HepG2 (cell line): Measurements from ENCODE around the gene PPP1R1B. TPM values are rescaled to one million over a fixed set of nuclear protein-coding genes. Genes with fewer than 3 reads are reported as not detected.

ENCODE experiments used
- CBX1 ChIP-seq: IDR thresholded peaks from one replicate; pipeline ENCODE4 v1.6.1; 2016; ENCODE audit warnings: antibody characterized with exemption, low read depth
- ETV5 ChIP-seq: IDR thresholded peaks from 2 replicates; pipeline ENCODE4 v1.6.1; 2018; ENCODE audit warnings: missing biosample characterization, missing genetic modification reagents, inconsistent platforms, borderline replicate concordance
- HNRNPLL ChIP-seq: fragments of 200-400 bp; formaldehyde crosslinking; IDR thresholded peaks from 2 replicates; pipeline ENCODE4 v1.6.1; 2017; ENCODE audit warnings: mild to moderate bottlenecking, low read depth, low read length; ENCODE audit not compliant: poor library complexity, severe bottlenecking
- ISL2 ChIP-seq: sonication (generic); formaldehyde crosslinking; IDR thresholded peaks from 2 replicates; pipeline ENCODE4 v1.5.0; 2020; ENCODE audit warnings: missing genetic modification reagents
- KAT2B ChIP-seq: fragments of 150-350 bp; IDR thresholded peaks from 2 replicates; pipeline ENCODE4 v1.6.1; 2014; ENCODE audit warnings: low read depth, low read length, borderline replicate concordance
- MBNL3 ChIP-seq: fragments of 250-450 bp; sonication (Bioruptor Pico); conservative IDR thresholded peaks from 2 replicates; pipeline ENCODE4 v1.8.0; 2022; ENCODE audit warnings: mild to moderate bottlenecking, inconsistent platforms
- MTA1 ChIP-seq: sonication (generic); formaldehyde crosslinking; IDR thresholded peaks from 2 replicates; pipeline ENCODE4 v1.4.0; 2020; ENCODE audit warnings: missing genetic modification reagents, mild to moderate bottlenecking, borderline replicate concordance
- NR2F1 ChIP-seq, 2 experiments: fragments of 450-650 bp in 1 of 2; formaldehyde crosslinking in 1 of 2; IDR thresholded peaks; 2 replicates each; pipeline versions ENCODE4 v1.5.0 to v1.6.1; 2016 to 2020; ENCODE audit warnings: mild to moderate bottlenecking in 1 of 2, missing compliant biosample characterization in 1 of 2, missing genetic modification reagents in 1 of 2, moderate library complexity in 1 of 2
- PHB2 ChIP-seq: fragments of 450-650 bp; IDR thresholded peaks from 2 replicates; pipeline ENCODE4 v1.6.1; 2018; ENCODE audit not compliant: partially characterized antibody
- POLR2A ChIP-seq, 2 experiments: IDR thresholded peaks; 2 replicates each; pipeline ENCODE4 v1.6.1; 2011; ENCODE audit warnings: low read depth in 2 of 2, low read length in 2 of 2, mild to moderate bottlenecking in 1 of 2, moderate library complexity in 1 of 2; ENCODE audit not compliant: insufficient read depth in 1 of 2
- RFX3 ChIP-seq: IDR thresholded peaks from 2 replicates; pipeline ENCODE4 v1.6.1; 2016; ENCODE audit warnings: missing biosample characterization, missing genetic modification reagents
- YEATS4 ChIP-seq: sonication (generic); formaldehyde crosslinking; IDR thresholded peaks from 2 replicates; pipeline ENCODE4 v1.4.0; 2020; ENCODE audit warnings: missing genetic modification reagents, borderline replicate concordance
- ZKSCAN8 ChIP-seq: IDR thresholded peaks from 2 replicates; pipeline ENCODE4 v1.6.1; 2016; ENCODE audit warnings: borderline replicate concordance, missing genetic modification reagents, missing compliant biosample characterization
- ZNF329 ChIP-seq: sonication (generic); formaldehyde crosslinking; IDR thresholded peaks from 2 replicates; pipeline ENCODE4 v1.9.0; 2021; ENCODE audit warnings: low read depth, mild to moderate bottlenecking, missing genetic modification reagents
- ZNF331 ChIP-seq: sonication (generic); formaldehyde crosslinking; IDR thresholded peaks from 2 replicates; pipeline ENCODE4 v1.4.0; 2020; ENCODE audit warnings: missing genetic modification reagents
- ZNF451 ChIP-seq: sonication (generic); formaldehyde crosslinking; IDR thresholded peaks from 2 replicates; pipeline ENCODE4 v1.5.0; 2020; ENCODE audit warnings: mild to moderate bottlenecking, missing genetic modification reagents
- ZNF589 ChIP-seq: sonication (generic); formaldehyde crosslinking; conservative IDR thresholded peaks from 2 replicates; pipeline ENCODE4 v1.8.0; 2022; ENCODE audit warnings: mild to moderate bottlenecking, moderate library complexity, missing genetic modification reagents
- ZNF773 ChIP-seq: sonication (generic); formaldehyde crosslinking; IDR thresholded peaks from 2 replicates; pipeline ENCODE4 v1.4.0; 2020; ENCODE audit warnings: missing genetic modification reagents, borderline replicate concordance
- polyA plus RNA-seq, 8 experiments: library from polyadenylated mRNA; depleted of rRNA in 3 of 8; stranded (reverse) in 7 of 8; unstranded in 1 of 8; fragments of >200 nt; fragmentation: Illumina TruSeq in 4 of 8; extraction: Trizol in 4 of 8; gene quantifications; 2 replicates each; pipeline versions ENCODE4 v1.2.1 to v1.2.3, GENCODE V29; 2011 to 2016; ENCODE audit warnings: low read depth in 4 of 8, missing spikeins in 1 of 8, mixed read lengths in 1 of 8; ENCODE audit not compliant: insufficient read depth in 1 of 8
- total RNA-seq, 5 experiments: library from RNA; depleted of rRNA; stranded (reverse); fragments of >200 nt; fragmentation: Illumina TruSeq; extraction: Trizol; gene quantifications; 2 replicates each; pipeline ENCODE4 v1.2.3, GENCODE V29; 2016; ENCODE audit warnings: low read depth in 1 of 5
- TF ChIP-seq, protein P1 (sequence below), 2 experiments: sonication (generic) in 1 of 2; formaldehyde crosslinking in 1 of 2; IDR thresholded peaks; 2 replicates each; pipeline versions ENCODE4 v1.4.0 to v1.6.1; 2016 to 2020; ENCODE audit warnings: borderline replicate concordance in 1 of 2, low read depth in 1 of 2, mild to moderate bottlenecking in 1 of 2, missing genetic modification reagents in 1 of 2
- TF ChIP-seq, protein P2 (sequence below): sonication (generic); formaldehyde crosslinking; IDR thresholded peaks from 2 replicates; pipeline ENCODE4 v1.8.1; 2023; ENCODE audit warnings: missing genetic modification reagents, inconsistent platforms, borderline replicate concordance
- TF ChIP-seq, protein P3 (sequence below): sonication (generic); formaldehyde crosslinking; IDR thresholded peaks from 2 replicates; pipeline ENCODE4 v1.8.1; 2022; ENCODE audit warnings: mild to moderate bottlenecking, missing genetic modification reagents
- TF ChIP-seq, protein P4 (sequence below): sonication (generic); formaldehyde crosslinking; IDR thresholded peaks from 2 replicates; pipeline ENCODE4 v1.4.0; 2020; ENCODE audit warnings: low read depth, mild to moderate bottlenecking, missing genetic modification reagents

The PPP1R1B gene
- total and polyA plus RNA-seq, 2 of the 13 experiments (the other 11 are each of a cell fraction or from before 2014, with no cell fraction given), result 0.08 TPM; not detected in 1

DNA sequence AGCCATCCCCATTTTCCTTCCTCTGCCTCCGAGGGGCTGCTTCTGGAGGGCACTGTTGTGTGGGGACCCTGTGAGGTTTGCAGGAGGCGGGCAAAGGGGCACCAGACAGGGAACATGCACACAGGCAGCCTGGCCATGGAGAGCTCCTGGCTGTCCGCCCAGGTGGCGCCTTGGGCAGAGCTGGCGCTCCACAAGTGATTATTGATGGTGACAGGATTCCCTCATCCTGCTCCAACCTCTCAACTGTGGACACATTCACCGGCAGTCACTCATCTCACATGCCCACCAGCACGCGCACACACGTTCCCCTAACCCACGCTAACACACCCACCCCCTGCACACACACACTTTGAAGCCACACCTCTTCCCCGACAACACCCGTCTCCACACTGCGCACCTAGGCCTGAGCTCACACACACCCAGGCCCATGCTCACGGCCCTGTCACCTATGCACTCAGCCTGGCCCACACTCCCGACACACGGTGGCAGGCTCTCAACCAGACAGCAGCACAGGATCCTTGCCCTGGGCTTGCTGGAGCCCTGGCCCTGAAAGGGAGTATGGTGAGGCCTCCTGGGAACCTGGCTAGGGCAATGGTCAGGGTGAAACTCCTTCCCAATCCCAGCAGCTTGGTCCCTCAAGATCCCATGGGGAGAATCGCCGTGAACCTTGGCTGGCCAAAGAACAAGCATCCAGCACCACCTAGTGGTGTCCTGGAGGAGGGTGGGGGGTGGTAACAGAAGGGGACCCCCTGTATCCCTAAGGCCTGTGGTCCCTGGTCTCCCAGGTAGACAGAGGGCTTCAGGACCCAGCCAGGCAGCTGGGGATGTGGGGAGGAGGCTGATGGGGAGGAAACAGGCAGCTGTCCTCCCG, 45.1 kb downstream of the PPP1R1B start (continued):
- TF ChIP-seq, protein P1, sequence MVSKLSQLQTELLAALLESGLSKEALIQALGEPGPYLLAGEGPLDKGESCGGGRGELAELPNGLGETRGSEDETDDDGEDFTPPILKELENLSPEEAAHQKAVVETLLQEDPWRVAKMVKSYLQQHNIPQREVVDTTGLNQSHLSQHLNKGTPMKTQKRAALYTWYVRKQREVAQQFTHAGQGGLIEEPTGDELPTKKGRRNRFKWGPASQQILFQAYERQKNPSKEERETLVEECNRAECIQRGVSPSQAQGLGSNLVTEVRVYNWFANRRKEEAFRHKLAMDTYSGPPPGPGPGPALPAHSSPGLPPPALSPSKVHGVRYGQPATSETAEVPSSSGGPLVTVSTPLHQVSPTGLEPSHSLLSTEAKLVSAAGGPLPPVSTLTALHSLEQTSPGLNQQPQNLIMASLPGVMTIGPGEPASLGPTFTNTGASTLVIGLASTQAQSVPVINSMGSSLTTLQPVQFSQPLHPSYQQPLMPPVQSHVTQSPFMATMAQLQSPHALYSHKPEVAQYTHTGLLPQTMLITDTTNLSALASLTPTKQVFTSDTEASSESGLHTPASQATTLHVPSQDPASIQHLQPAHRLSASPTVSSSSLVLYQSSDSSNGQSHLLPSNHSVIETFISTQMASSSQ (IDR thresholded peaks at IDR 0.05; ENCODE audit: low read depth), result no peak
- TF ChIP-seq, protein P1 (CRISPR knock-in tag; IDR thresholded peaks at IDR 0.05; ENCODE audit: borderline replicate concordance), result 0 out of 2 replicates have a peak, but pooled peaks have one; percentile 29
- no peak for TF ChIP-seq MTA1 (CRISPR knock-in tag)
- peak; percentile 18 for TF ChIP-seq CBX1
- no peak for TF ChIP-seq NR2F1 (CRISPR knock-in tag; IDR thresholded peaks at IDR 0.05)
- TF ChIP-seq, protein P2, sequence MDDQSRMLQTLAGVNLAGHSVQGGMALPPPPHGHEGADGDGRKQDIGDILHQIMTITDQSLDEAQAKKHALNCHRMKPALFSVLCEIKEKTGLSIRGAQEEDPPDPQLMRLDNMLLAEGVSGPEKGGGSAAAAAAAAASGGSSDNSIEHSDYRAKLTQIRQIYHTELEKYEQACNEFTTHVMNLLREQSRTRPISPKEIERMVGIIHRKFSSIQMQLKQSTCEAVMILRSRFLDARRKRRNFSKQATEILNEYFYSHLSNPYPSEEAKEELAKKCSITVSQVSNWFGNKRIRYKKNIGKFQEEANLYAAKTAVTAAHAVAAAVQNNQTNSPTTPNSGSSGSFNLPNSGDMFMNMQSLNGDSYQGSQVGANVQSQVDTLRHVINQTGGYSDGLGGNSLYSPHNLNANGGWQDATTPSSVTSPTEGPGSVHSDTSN (CRISPR knock-in tag), result no peak
- TF ChIP-seq ZNF331 (CRISPR knock-in tag), result peak; percentile 45; the same call in 1 of the 2 replicates
- no peak for TF ChIP-seq KAT2B
- no peak for TF ChIP-seq ZNF329 (CRISPR knock-in tag)
- peak; percentile 46; the same call in 1 of the 2 replicates for TF ChIP-seq YEATS4 (CRISPR knock-in tag)
- peak; percentile 30 for TF ChIP-seq HNRNPLL
- no peak for TF ChIP-seq ZNF451 (CRISPR knock-in tag)
- no peak for TF ChIP-seq ZNF773 (CRISPR knock-in tag)
- TF ChIP-seq RFX3 (CRISPR knock-in tag), result no peak
- TF ChIP-seq, protein P3, sequence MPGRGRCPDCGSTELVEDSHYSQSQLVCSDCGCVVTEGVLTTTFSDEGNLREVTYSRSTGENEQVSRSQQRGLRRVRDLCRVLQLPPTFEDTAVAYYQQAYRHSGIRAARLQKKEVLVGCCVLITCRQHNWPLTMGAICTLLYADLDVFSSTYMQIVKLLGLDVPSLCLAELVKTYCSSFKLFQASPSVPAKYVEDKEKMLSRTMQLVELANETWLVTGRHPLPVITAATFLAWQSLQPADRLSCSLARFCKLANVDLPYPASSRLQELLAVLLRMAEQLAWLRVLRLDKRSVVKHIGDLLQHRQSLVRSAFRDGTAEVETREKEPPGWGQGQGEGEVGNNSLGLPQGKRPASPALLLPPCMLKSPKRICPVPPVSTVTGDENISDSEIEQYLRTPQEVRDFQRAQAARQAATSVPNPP (CRISPR knock-in tag), result no peak
- TF ChIP-seq ZNF589, result 0 out of 2 replicates have a peak, but pooled peaks have one; percentile 25
- TF ChIP-seq ZKSCAN8, result no peak
- TF ChIP-seq MBNL3, result no peak
- TF ChIP-seq PHB2, result no peak
- no peak; a peak in 2 of 4 replicates for TF ChIP-seq POLR2A (IDR thresholded peaks at IDR 0.05; ENCODE audit: insufficient read depth in 1 of 2, low read depth in 2 of 2, low read length in 2 of 2)
- TF ChIP-seq ISL2, result no peak
- TF ChIP-seq, protein P4, sequence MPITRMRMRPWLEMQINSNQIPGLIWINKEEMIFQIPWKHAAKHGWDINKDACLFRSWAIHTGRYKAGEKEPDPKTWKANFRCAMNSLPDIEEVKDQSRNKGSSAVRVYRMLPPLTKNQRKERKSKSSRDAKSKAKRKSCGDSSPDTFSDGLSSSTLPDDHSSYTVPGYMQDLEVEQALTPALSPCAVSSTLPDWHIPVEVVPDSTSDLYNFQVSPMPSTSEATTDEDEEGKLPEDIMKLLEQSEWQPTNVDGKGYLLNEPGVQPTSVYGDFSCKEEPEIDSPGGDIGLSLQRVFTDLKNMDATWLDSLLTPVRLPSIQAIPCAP, result no peak
- TF ChIP-seq ETV5 (CRISPR knock-in tag), result peak; percentile 31; the same call in 1 of the 2 replicates
